ENCODE results near the gene COL9A2.

DNA sequence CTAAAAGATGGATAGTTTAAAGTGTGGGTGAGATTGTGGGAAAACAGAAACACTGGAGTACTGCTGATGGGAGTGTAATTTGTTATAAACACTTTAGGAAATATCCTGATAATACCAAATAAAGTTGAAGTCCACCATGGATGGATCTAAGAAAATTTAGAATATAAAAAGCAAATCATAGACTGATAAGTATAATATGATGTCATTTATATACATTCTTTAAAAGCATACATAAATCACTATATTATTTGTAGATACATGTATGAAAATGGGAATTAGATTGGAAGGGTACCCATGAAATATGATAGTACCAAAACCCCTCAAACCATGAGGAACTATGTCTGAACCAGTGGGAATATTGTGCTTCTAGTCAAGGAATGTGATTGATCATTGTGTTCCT is 51.2 kb downstream of the COL9A2 start:
- TF ChIP-seq EZH2 (IDR thresholded peaks at IDR 0.05) (no peak), POLR2AphosphoS5 (IDR thresholded peaks at IDR 0.05; ENCODE audit: borderline replicate concordance, low read depth, low read length) (no peak)
